T-helper 1 cell treated with Interleukin-12 subunit alpha and Interleukin-12 subunit beta and Interleukin-4 antibody, amounts not matched to agents 30 ng/mL and 1 ng/mL, for 36 hours (primary cell): Measurements from ENCODE around the gene TDRD9. TPM values are rescaled to one million over a fixed set of nuclear protein-coding genes. Genes with fewer than 3 reads are reported as not detected.

ENCODE experiments used
- intact Hi-C: fragments of 100-400 bp; cut with micrococcal nuclease; formaldehyde crosslinking; loops from one replicate; pipeline ENCODE4 v1.15.1; 2024
- total RNA-seq: library from RNA; stranded (reverse); gene quantifications from 2 replicates; pipeline ENCODE4 v1.2.3, GENCODE V29; 2022

TDRD9 gene
- total RNA-seq, 1 donor from 2014 or later, result not detected

DNA sequence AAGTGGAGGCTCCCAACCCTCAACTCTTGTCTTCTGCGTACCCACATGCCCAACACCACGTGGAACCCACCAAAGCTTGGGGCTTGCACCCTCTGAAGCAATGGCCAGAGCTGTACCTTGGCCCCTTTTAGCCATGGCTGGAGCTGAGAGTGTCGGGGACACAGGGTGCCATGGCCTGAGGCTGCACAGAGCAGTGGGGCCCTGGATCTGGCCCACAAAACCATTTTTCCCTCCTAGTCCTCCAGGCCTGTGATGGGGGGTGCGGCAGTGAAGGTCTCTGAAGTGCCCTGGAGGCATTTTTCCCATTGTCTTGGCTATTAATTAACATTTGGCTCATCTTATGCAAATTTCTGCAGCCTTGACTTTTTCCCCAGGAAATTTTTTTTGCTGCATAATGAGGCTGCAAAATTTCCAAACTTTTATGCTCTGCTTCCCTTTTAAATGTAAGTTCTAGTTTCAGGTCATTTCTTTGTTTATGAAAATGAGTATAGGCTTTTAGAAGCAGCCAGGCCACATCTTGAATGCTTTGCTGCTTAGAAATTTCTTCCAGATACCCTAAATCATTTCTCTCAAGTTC is 138.6 kb downstream of the TDRD9 start:
- intact Hi-C loops, result no loop called here

DNA sequence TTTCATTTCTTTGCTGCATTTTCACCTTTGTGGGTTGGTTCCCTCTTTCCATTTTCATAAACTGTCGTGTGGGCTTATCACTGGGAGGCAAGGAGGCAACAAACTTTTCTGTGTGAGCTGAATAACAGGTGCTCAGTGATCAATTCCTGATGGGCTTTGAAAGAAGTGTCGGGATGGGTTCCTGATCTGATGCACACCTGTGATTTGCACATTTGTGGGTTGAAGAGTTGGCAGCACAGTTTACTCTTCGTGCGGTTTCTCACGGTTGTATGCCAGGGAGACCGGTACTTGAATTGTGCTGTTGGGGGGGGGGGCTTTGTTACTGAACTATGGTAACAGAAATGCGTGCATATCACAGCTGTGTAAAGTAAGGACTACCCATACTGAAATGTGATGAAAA is 141.3 kb downstream of the TDRD9 start:
- intact Hi-C loops, result no loop called here

GRCh38 chr14:104072586-104072985 is 144.3 kb downstream of the TDRD9 start:
- intact Hi-C loops, result no loop called here

- intact Hi-C loops, result no loop called here
Observed at GRCh38 chr14:104073764-104074163, 145.5 kb downstream of the TDRD9 start.

- intact Hi-C loops, result loop anchor here (5.0 kb wide), 1 partner anchor 153 kb away; a partner anchor contains a TSS
Observed at GRCh38 chr14:104075530-104076151, 147.4 kb downstream of the TDRD9 start.

- intact Hi-C loops, result loop anchor here (5.0 kb wide), 1 partner anchor 154 kb away; a partner anchor contains a TSS
Observed at GRCh38 chr14:104076743-104077142, 148.5 kb downstream of the TDRD9 start.

DNA sequence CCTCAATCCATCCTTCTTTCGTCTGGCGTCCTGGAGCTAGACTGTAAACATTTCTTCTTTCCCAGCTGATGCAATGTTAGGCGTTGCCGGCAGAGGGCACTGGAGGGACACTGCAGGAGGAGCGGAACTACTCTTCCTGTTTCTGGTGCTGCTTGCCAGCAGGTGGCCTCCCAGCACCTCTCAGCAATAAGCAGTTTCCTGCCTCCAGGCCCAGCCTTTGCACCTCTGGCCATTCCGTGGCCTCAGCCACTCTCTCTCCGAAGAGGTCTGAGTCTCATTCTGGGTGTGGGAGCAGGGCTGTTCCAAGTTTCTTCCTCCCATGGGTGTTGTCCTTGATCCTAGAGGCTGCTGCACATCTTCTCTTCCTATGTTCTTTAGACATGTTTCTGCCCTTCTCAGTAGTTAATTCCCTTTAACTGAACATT is 149.8 kb downstream of the TDRD9 start:
- intact Hi-C loops, result loop anchor here (1.0 to 5.0 kb wide), 7 partner anchors 17 to 562 kb away; partner anchors contain the start of gene PPP1R13B

- intact Hi-C loops, result no loop called here
Observed at GRCh38 chr14:104080376-104081260, 152.4 kb downstream of the TDRD9 start.

DNA sequence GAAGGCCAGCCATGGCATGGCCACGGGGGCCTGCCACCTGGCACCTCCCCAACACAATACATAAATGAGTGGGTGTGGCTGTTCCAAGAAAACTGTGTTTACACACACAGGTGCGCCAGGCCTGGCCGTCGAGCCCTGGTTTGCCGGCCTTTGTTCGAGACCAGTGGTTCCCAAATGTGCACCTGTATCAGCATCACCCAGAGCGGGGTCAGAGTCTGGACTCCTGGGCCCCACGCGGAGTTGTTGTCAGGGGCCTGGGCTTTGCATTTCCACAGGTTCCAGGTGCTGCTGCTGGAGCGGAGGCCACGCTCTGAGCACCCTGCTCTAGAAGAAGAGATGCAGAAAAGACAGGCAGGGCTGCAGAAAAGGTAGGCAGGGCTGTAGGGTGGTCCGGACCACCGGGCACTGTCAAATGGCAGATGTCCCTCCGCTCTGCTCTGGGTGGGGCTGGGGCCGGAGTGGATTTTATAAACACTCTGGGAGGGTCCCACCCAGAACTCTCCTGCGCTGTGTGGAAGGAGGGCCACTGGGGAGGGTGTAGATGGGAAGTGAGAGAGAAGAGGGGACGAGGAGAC is 153.1 kb downstream of the TDRD9 start:
- intact Hi-C loops, result no loop called here

DNA sequence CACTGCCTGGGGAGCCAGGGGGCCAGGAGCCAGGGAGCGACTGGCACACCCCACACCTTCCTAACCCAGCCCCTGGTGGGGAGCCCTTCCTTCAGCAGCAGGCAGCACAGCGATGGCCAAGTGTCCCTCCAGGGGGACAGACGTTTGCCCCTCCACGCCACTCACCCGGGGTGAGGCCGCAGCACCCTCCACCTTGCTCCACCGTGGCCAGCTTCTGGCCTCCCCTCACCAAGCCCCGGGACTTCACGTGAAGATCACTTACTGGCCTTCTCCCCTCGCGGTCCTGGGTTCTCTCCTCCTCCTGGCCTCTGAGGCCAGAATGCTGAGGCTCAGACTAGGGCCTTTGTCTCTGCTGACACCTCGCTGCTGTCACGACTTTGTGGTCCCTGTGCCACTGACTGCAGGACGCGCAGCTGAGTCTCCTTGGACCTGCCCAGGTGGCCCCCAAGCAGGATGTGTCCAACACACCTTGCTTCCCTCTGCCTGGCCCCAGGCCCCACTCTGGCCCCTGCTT is 153.8 kb downstream of the TDRD9 start:
- intact Hi-C loops, result no loop called here

- intact Hi-C loops, result no loop called here
Observed at GRCh38 chr14:104082807-104083206, 154.6 kb downstream of the TDRD9 start.

DNA sequence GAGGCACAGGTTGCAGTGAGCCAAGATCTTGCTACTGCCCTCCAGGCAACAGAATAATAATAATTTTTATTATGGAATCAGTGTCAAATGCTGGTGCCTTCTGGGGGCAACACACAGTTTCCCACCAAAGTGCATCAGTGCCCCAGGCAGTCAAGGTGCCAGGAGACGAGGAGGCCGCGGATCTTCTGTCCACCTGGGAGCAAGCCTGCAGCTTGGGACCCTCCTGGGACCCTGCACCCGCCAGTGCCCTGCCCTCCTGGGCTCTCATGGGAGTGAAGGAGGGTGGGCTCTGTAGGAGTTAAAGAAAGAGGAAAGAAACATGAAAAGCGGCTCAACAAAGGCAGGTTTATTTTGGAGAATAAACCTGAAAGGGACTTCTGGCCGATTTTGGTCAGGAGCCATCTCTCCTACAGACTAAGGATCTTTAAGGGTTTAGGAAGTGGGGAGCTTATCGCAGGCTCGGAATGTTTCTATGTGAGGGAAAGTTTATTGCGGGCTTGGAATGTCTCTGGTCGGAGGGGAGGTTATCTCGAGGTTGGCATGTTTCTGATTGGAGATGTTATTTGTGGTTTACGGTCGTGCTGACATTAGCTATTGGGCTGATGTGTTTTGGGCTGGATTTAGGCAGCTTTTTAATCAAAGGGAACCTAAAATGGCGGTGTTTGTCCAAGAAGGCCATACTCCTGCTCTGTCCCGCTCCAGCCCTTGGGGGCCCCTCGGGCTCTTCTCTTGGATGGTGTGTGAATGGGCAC is 156.2 kb downstream of the TDRD9 start:
- intact Hi-C loops, result no loop called here

GRCh38 chr14:104085032-104085888 is 157.0 kb downstream of the TDRD9 start, which contains the start of gene ASPG:
ASPG (plus strand) TSS chr14:104085700; CDS start chr14:104085771, 71 bp downstream.
- intact Hi-C loops, result no loop called here

DNA sequence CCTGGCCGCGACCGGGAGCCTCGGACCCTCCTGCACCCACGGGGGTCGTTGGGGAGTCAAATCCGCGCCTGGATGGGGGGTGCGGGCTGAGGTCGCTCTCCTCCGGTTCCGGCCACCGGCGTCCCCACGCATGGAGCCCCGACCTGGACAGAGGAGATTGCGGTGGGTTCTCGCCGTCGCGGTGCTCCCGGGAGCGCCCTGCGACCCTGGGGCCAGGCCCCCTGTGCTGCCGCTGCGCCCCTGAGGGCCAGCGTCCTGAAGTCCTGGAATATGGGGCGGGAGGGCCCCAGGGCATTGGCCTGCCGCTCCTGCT is 157.6 kb downstream of the TDRD9 start:
- intact Hi-C loops, result no loop called here

DNA sequence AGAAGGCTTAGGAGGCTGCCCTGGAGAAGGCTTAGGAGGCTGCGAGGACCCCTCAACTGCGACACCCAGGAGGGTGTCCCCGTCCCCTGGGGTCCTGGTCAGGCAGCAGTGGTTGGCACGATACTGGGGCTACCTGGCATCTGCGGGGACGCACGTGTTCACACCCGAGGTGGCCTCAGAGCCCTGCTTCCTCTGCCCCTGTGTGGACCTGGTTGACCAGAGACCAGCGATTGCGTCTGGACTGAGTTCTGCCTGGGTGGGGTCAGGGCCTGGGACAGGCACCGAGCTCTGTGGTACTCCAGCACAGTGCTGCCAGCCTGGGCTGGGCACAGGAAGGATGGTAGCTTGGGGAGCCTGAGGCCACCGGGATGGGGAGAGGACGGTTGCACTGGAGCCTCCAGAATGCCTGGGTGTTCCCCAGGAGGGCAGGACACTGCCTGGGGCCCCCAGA is 158.0 kb downstream of the TDRD9 start:
- intact Hi-C loops, result no loop called here

DNA sequence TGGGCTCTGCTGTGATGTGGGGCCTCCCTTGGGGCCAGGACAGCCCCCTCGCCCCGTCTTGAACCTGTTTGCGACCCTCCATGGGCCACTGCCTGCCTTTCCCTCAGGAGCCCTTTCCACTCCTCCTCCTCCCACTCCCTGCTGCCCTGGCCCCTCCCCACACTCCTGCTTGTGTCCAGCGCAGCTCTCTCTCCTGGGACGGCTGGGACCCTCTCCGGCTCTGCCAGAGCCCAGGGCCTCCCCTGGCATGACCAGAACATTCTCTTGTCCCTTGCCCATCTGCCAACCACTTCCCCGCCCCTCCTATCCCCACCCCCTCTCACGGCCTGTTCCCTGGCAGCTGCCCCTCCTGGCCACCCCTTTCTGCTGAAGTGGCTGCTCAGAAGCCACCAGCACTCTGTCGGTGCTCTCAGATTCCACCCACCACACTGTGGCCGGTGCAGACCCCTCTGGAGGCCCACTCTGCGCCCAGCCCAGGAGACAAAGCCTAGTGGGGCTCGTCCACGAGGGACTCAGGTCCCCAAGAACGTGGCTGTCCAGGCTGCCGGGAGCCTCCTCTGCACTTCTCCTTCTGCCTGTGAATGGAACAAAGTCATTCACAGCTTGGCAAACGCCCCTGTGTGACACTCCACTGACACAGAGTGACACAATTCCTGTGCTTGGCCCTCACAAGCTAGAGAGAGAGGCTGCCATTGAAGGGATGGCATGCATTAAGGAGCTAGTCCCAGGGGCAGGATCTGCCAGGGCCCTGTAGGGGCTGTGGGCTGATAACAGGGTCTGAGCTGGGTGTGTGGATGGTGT is 158.6 kb downstream of the TDRD9 start:
- intact Hi-C loops, result no loop called here

DNA sequence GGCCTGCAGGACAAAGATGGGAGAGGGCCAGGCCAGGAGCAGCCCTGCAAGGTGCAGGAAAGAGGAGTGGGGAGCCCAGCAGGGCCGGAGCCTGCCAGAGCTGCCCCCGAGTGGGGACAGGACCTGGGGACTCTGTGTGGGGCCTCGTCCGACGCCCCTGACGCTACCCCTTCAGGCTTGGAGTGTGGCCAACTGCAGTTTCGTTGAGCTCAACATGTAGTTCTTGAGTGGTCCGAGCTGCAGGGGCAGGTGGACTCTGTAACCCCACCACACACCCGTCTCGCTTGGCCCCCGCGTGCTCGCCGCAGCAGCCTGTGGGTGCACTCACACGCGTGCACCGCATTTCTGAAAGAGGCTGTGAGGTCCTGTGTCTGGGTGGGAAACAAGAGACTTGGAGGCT is 159.2 kb downstream of the TDRD9 start:
- intact Hi-C loops, result no loop called here

DNA sequence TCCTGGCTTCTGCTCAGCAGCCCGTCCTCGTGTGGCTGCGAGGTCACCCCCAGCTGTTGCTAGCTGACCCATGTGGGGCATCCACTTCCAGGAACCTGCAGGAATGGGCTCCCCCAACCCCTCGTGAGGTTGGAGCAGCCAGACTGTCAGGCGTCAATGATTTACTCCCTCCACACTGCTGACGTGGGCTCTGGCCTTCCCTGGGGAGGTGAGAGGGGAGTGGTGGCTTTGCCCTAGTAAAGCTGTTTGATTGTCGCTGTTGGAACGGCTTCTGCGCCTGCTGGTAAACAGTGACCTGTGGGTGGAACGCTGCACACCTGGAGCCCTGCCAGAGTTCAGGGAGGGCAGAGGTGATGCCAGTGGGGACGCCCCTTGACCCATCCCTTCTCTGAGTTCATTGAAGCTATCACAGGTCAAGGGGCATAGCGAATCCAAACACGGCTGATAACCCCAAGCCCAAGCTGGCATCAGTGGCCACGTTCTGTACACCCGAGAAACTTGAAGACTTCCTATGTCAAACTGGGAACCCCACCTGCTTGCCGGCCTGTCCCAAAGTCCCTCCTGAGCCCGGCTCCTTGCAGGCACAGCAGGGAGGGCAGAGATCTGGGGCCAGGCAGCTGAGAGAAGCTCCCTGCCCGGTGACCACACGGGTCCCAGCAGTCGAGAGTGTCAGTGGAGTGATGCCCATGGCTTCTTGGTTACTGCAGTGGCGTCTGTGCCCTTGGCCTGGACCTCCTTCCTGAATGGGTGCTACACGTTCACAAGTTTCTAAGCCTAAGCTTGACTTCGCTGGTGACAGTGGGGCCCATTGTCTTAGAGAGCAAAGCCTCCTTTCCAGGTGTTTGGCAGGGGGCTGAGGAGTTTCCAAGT is 160.0 kb downstream of the TDRD9 start:
- intact Hi-C loops, result no loop called here
